ENCODE data around the gene EIF2AK2. TPM values are rescaled to one million over a fixed set of nuclear protein-coding genes. Genes with fewer than 3 reads are reported as not detected.

EIF2AK2 gene
- total RNA-seq, 1 donor from 2014 or later, result 57.1 TPM

- intact Hi-C loops (cut with DNase I), result no loop called here
- no peak overlapping the region for H3K27ac ChIP-seq
- H3K27me3 ChIP-seq, result no peaks in the 10 kb centered on the region
- H3K36me3 ChIP-seq, result peaks cover 87% of the 10 kb centered on the region
- ATAC-seq (no peak), DNase-seq (no peak)
- no peaks in the 10 kb centered on the region for H3K9me3 ChIP-seq
- TF ChIP-seq, protein P1, sequence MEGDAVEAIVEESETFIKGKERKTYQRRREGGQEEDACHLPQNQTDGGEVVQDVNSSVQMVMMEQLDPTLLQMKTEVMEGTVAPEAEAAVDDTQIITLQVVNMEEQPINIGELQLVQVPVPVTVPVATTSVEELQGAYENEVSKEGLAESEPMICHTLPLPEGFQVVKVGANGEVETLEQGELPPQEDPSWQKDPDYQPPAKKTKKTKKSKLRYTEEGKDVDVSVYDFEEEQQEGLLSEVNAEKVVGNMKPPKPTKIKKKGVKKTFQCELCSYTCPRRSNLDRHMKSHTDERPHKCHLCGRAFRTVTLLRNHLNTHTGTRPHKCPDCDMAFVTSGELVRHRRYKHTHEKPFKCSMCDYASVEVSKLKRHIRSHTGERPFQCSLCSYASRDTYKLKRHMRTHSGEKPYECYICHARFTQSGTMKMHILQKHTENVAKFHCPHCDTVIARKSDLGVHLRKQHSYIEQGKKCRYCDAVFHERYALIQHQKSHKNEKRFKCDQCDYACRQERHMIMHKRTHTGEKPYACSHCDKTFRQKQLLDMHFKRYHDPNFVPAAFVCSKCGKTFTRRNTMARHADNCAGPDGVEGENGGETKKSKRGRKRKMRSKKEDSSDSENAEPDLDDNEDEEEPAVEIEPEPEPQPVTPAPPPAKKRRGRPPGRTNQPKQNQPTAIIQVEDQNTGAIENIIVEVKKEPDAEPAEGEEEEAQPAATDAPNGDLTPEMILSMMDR (IDR thresholded peaks at IDR 0.05), result no peak
- H3K4me3 ChIP-seq, result no peak overlapping the region
- H3K4me1 ChIP-seq, result no peaks in the 10 kb centered on the region
Observed at GRCh38 chr2:37096568-37096967, 60.2 kb downstream of the EIF2AK2 start.

DNA sequence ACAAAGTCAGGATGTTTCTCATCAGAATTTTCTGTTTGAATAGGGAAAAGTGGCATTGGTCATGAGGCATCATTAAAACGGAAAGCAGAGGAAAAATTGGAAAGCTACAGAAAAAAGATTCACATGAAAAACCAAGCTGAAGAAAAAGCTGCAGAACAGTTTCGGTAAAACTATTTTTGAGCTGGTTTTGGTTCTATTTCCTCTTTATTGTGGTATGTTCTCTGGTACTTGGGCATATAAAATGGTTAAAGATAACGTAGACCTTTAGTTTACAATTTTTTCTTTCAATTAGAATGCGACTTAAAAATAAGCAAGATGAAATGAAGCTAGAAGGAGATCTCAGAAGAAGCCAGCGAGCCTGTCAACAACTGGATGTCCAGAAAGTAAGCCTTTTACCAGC lies 64.9 kb downstream of the EIF2AK2 start:
- H3K36me3 ChIP-seq, result peaks cover 83% of the 10 kb centered on the region
- no peak for ATAC-seq
- no peaks in the 10 kb centered on the region for H3K4me1 ChIP-seq
- H3K27ac ChIP-seq, result no peak overlapping the region
- H3K9me3 ChIP-seq, result no peaks in the 10 kb centered on the region
- H3K27me3 ChIP-seq, result no peaks in the 10 kb centered on the region
- no peak overlapping the region for H3K4me3 ChIP-seq
- TF ChIP-seq, protein P1 (IDR thresholded peaks at IDR 0.05), result no peak
- DNase-seq, result no peak
- intact Hi-C loops (cut with DNase I), result no loop called here

- no peak overlapping the region for H3K4me3 ChIP-seq
- H3K4me1 ChIP-seq, result peaks cover 9% of the 10 kb centered on the region
- TF ChIP-seq, protein P1 (IDR thresholded peaks at IDR 0.05), result no peak
- peaks cover 66% of the 10 kb centered on the region for H3K36me3 ChIP-seq
- ATAC-seq (no peak), DNase-seq (no peak)
- no peak overlapping the region for H3K27ac ChIP-seq
- H3K9me3 ChIP-seq, result no peaks in the 10 kb centered on the region
- intact Hi-C loops (cut with DNase I), result no loop called here
- H3K27me3 ChIP-seq, result no peaks in the 10 kb centered on the region
Observed at GRCh38 chr2:37090019-37090477, 66.7 kb downstream of the EIF2AK2 start.

GRCh38 chr2:37085731-37086147 lies 71.0 kb downstream of the EIF2AK2 start:
- no peaks in the 10 kb centered on the region for H3K27me3 ChIP-seq
- H3K27ac ChIP-seq, result no peak overlapping the region
- H3K4me3 ChIP-seq, result no peak overlapping the region
- no peaks in the 10 kb centered on the region for H3K9me3 ChIP-seq
- TF ChIP-seq, protein P1 (IDR thresholded peaks at IDR 0.05), result no peak
- peaks cover 28% of the 10 kb centered on the region for H3K4me1 ChIP-seq
- ATAC-seq (no peak), DNase-seq (no peak)
- H3K36me3 ChIP-seq, result peaks cover 25% of the 10 kb centered on the region
- intact Hi-C loops (cut with DNase I), result no loop called here

DNA sequence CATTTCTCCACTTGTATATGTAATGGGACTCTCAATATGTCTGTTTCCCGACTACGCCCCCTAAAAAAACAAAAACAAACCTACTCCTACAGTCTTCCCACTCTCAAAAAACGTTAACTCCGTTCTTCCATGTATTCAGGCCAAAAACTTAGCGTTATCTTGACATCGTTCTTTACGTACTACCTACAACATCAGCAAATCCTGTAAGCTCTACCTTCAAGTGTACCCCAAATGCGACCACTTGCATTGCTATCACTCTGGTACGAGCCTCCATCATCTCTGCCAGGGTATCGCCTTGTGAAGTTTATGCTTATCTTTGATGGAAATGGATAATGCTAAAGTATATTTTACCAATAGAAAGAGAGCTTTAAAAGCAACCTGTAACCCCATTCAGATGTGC lies 72.0 kb downstream of the EIF2AK2 start:
- TF ChIP-seq, protein P1 (IDR thresholded peaks at IDR 0.05), result no peak
- Histone ChIP-seq H3K36me3 (peaks cover 16% of the 10 kb centered on the region), H3K27me3 (no peaks in the 10 kb centered on the region), H3K27ac (peak overlapping the region; percentile 88), H3K4me1 (peaks cover 35% of the 10 kb centered on the region), H3K4me3 (peak overlapping the region; percentile 90), H3K9me3 (no peaks in the 10 kb centered on the region)
- no peak for ATAC-seq
- intact Hi-C loops (cut with DNase I), result no loop called here
- no peak for DNase-seq

All from upper lobe of right lung (tissue), 1 donor.